ENCODE data around the gene SLC24A3. TPM values are rescaled to one million over a fixed set of nuclear protein-coding genes. Genes with fewer than 3 reads are reported as not detected.

The SLC24A3 gene
- total and polyA plus RNA-seq, 7 donors, result 0.92 to 20.8 (median 13.5) TPM

- Histone ChIP-seq H3K27ac (no peak overlapping the region), H3K27me3 (no peaks in the 10 kb centered on the region), H3K9me3 (no peaks in the 10 kb centered on the region), H3K4me1 (no peaks in the 10 kb centered on the region), H3K4me3 (no peak overlapping the region), H3K36me3 (no peaks in the 10 kb centered on the region)
- no peak for TF ChIP-seq EP300 (IDR thresholded peaks at IDR 0.05)
- TF ChIP-seq POLR2AphosphoS5 (IDR thresholded peaks at IDR 0.05), result no peak
- no peak for TF ChIP-seq POLR2A (IDR thresholded peaks at IDR 0.05)
- TF ChIP-seq, protein P1, sequence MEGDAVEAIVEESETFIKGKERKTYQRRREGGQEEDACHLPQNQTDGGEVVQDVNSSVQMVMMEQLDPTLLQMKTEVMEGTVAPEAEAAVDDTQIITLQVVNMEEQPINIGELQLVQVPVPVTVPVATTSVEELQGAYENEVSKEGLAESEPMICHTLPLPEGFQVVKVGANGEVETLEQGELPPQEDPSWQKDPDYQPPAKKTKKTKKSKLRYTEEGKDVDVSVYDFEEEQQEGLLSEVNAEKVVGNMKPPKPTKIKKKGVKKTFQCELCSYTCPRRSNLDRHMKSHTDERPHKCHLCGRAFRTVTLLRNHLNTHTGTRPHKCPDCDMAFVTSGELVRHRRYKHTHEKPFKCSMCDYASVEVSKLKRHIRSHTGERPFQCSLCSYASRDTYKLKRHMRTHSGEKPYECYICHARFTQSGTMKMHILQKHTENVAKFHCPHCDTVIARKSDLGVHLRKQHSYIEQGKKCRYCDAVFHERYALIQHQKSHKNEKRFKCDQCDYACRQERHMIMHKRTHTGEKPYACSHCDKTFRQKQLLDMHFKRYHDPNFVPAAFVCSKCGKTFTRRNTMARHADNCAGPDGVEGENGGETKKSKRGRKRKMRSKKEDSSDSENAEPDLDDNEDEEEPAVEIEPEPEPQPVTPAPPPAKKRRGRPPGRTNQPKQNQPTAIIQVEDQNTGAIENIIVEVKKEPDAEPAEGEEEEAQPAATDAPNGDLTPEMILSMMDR (IDR thresholded peaks at IDR 0.05), result no peak
- 69 to 84% methylated on average over 5 of the region's 5 CpGs for WGBS, 2 donors
- no peak for DNase-seq
- intact Hi-C loops (cut with DNase I), result no loop called here
These were observed 440.2 kb downstream of the SLC24A3 start for GRCh38 chr20:19652591-19653026.

DNA sequence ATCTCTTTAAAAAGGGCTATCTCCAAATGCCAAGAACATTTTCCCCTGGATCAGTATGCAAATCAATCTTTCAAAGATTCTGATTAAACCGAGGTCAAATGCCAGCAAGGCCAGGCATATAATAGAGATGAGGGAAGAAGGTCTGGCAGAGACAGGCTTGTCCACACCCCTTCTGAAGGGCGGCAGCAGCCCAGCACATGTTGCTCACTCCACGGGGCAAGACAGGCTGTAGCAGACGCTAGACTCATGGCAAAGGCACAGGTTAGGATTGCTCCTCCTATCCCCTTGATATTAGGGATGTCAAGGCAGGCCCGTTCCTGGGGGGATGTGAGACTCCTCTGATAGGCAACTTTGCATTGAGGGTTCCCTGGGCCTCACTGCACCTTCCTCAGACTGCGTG, 440.9 kb downstream of the SLC24A3 start:
- no peaks in the 10 kb centered on the region for H3K9me3 ChIP-seq
- no peaks in the 10 kb centered on the region for H3K36me3 ChIP-seq
- intact Hi-C loops (cut with DNase I), result no loop called here
- H3K27ac ChIP-seq, result no peak overlapping the region
- TF ChIP-seq POLR2A (IDR thresholded peaks at IDR 0.05), result no peak
- no peak for TF ChIP-seq EP300 (IDR thresholded peaks at IDR 0.05)
- TF ChIP-seq POLR2AphosphoS5 (IDR thresholded peaks at IDR 0.05), result no peak
- TF ChIP-seq, protein P1 (IDR thresholded peaks at IDR 0.05), result no peak
- no peaks in the 10 kb centered on the region for H3K27me3 ChIP-seq
- 86 to 88% methylated on average over 6 of the region's 6 CpGs for WGBS, 2 donors
- no peak overlapping the region for H3K4me3 ChIP-seq
- H3K4me1 ChIP-seq, result no peaks in the 10 kb centered on the region
- no peak for DNase-seq

GRCh38 chr20:19654921-19655320, 442.5 kb downstream of the SLC24A3 start:
- Histone ChIP-seq H3K27ac (no peak overlapping the region), H3K4me1 (no peaks in the 10 kb centered on the region), H3K36me3 (no peaks in the 10 kb centered on the region), H3K27me3 (no peaks in the 10 kb centered on the region), H3K9me3 (no peaks in the 10 kb centered on the region), H3K4me3 (no peak overlapping the region)
- TF ChIP-seq, protein P1 (IDR thresholded peaks at IDR 0.05), result no peak
- TF ChIP-seq POLR2AphosphoS5 (IDR thresholded peaks at IDR 0.05), result no peak
- TF ChIP-seq EP300 (IDR thresholded peaks at IDR 0.05), result no peak
- TF ChIP-seq POLR2A (IDR thresholded peaks at IDR 0.05), result no peak
- no peak for DNase-seq
- intact Hi-C loops (cut with DNase I), result no loop called here
- 95% methylated on average over 8 of the region's 8 CpGs for WGBS, 2 donors

- no peaks in the 10 kb centered on the region for H3K36me3 ChIP-seq
- H3K27ac ChIP-seq, result no peak overlapping the region
- H3K9me3 ChIP-seq, result no peaks in the 10 kb centered on the region
- intact Hi-C loops (cut with DNase I), result no loop called here
- 55 to 85% methylated on average over 15 of the region's 15 CpGs for WGBS, 2 donors
- TF ChIP-seq EP300 (IDR thresholded peaks at IDR 0.05) (no peak), POLR2AphosphoS5 (IDR thresholded peaks at IDR 0.05) (no peak), POLR2A (IDR thresholded peaks at IDR 0.05) (no peak)
- TF ChIP-seq, protein P1 (IDR thresholded peaks at IDR 0.05), result no peak
- DNase-seq, result no peak
- H3K4me1 ChIP-seq, result peaks cover 0 to 9% (median 5%) of the 10 kb centered on the region in 4 donors
- H3K27me3 ChIP-seq, result no peaks in the 10 kb centered on the region
- no peak overlapping the region for H3K4me3 ChIP-seq
These were observed 445.7 kb downstream of the SLC24A3 start for GRCh38 chr20:19658137-19658536.

- 30 to 63% methylated on average over 7 of the region's 7 CpGs for WGBS, 2 donors
These were observed 447.0 kb downstream of the SLC24A3 start for GRCh38 chr20:19659448-19659847.

More at GRCh38 chr20:19659448-19659847, 447.0 kb downstream of the SLC24A3 start:
- Histone ChIP-seq H3K27ac (no peak overlapping the region), H3K36me3 (no peaks in the 10 kb centered on the region), H3K4me1 (peaks cover 0 to 9% (median 5%) of the 10 kb centered on the region in 4 donors), H3K9me3 (no peaks in the 10 kb centered on the region), H3K27me3 (no peaks in the 10 kb centered on the region), H3K4me3 (no peak overlapping the region)
- DNase-seq, result no peak
- TF ChIP-seq, protein P1 (IDR thresholded peaks at IDR 0.05), result no peak
- TF ChIP-seq POLR2AphosphoS5 (IDR thresholded peaks at IDR 0.05) (no peak), EP300 (IDR thresholded peaks at IDR 0.05) (no peak), POLR2A (IDR thresholded peaks at IDR 0.05) (no peak)
- intact Hi-C loops (cut with DNase I), result no loop called here

Measured in sigmoid colon (tissue), 7 donors.